Vagina (tissue), 2 donors: ENCODE results near the gene KDM3A. TPM values are rescaled to one million over a fixed set of nuclear protein-coding genes. Genes with fewer than 3 reads are reported as not detected.

ENCODE experiments used
- DNase-seq, 2 donors: peaks; one replicate each; pipeline ENCODE4 v3.0.0-alpha.2; 2017; ENCODE audit errors: extremely low spot score in 2 of 2
- H3K27ac ChIP-seq: fragments of 200-600 bp; sonication (generic); one replicate; pipeline ENCODE4 v1.5.1; 2019
- H3K27me3 ChIP-seq: fragments of 200-600 bp; sonication (generic); one replicate; pipeline ENCODE4 v1.5.1; 2019
- H3K36me3 ChIP-seq, 2 donors: fragments of 200-600 bp; sonication (generic); one replicate each; pipeline ENCODE4 v1.5.1; 2017 to 2019
- H3K4me1 ChIP-seq: fragments of 200-600 bp; sonication (generic); one replicate; pipeline ENCODE4 v1.5.1; 2019
- H3K4me3 ChIP-seq, 2 donors: fragments of 200-600 bp; sonication (generic); 1 replicate in 1 of 2; 2 replicates in 1 of 2; pipeline ENCODE4 v1.5.1; 2016 to 2019
- H3K9me3 ChIP-seq: fragments of 200-600 bp; sonication (generic); one replicate; pipeline ENCODE4 v1.5.1; 2019
- POLR2A ChIP-seq, 2 donors: fragments of 450-650 bp; IDR thresholded peaks; one replicate each; pipeline ENCODE4 v1.6.1; 2017; ENCODE audit warnings: antibody characterized with exemption in 2 of 2, mild to moderate bottlenecking in 2 of 2, moderate library complexity in 2 of 2
- POLR2AphosphoS5 ChIP-seq, 2 donors: sonication (generic); formaldehyde crosslinking; IDR thresholded peaks; one replicate each; pipeline ENCODE4 v1.9.0; 2017; ENCODE audit warnings: antibody characterized with exemption in 2 of 2, mild to moderate bottlenecking in 2 of 2, low read depth in 1 of 2; ENCODE audit not compliant: insufficient read depth in 1 of 2
- intact Hi-C: fragments of 100-400 bp; cut with DNase I; formaldehyde crosslinking; loops from one replicate; pipeline ENCODE4 v1.15.1; 2023
- total RNA-seq: library from RNA; depleted of rRNA; stranded (reverse); fragments of >200 nt; gene quantifications from one replicate; pipeline ENCODE4 v1.2.3, GENCODE V29; 2016
- TF ChIP-seq, protein P1 (sequence below), 3 experiments: fragments of 450-650 bp in 2 of 3; fragments of 200-600 bp in 1 of 3; sonication (generic) in 1 of 3; IDR thresholded peaks; one replicate each; pipeline ENCODE4 v1.5.1; 2017 to 2019; ENCODE audit warnings: antibody characterized with exemption in 3 of 3, mild to moderate bottlenecking in 2 of 3, moderate library complexity in 2 of 3

The KDM3A gene, protein sequence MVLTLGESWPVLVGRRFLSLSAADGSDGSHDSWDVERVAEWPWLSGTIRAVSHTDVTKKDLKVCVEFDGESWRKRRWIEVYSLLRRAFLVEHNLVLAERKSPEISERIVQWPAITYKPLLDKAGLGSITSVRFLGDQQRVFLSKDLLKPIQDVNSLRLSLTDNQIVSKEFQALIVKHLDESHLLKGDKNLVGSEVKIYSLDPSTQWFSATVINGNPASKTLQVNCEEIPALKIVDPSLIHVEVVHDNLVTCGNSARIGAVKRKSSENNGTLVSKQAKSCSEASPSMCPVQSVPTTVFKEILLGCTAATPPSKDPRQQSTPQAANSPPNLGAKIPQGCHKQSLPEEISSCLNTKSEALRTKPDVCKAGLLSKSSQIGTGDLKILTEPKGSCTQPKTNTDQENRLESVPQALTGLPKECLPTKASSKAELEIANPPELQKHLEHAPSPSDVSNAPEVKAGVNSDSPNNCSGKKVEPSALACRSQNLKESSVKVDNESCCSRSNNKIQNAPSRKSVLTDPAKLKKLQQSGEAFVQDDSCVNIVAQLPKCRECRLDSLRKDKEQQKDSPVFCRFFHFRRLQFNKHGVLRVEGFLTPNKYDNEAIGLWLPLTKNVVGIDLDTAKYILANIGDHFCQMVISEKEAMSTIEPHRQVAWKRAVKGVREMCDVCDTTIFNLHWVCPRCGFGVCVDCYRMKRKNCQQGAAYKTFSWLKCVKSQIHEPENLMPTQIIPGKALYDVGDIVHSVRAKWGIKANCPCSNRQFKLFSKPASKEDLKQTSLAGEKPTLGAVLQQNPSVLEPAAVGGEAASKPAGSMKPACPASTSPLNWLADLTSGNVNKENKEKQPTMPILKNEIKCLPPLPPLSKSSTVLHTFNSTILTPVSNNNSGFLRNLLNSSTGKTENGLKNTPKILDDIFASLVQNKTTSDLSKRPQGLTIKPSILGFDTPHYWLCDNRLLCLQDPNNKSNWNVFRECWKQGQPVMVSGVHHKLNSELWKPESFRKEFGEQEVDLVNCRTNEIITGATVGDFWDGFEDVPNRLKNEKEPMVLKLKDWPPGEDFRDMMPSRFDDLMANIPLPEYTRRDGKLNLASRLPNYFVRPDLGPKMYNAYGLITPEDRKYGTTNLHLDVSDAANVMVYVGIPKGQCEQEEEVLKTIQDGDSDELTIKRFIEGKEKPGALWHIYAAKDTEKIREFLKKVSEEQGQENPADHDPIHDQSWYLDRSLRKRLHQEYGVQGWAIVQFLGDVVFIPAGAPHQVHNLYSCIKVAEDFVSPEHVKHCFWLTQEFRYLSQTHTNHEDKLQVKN (N-terminal part only)
- 38.3 TPM for total RNA-seq

GRCh38 chr2:86440631-86441391, at the start of gene KDM3A:
TSS of gene KDM3A (plus strand) at chr2:86441371. CDS start at chr2:86442048, 677 bp downstream.
- Histone ChIP-seq H3K9me3 (peaks cover 18% of the 10 kb centered on the region), H3K27ac (peak within 1 kb of the TSS; percentile 96), H3K27me3 (no peaks in the 10 kb centered on the region), H3K4me1 (peaks cover 33% of the 10 kb centered on the region), H3K4me3 (peak within 1 kb of the TSS; percentile 80 to 90), H3K36me3 (no peaks in the 10 kb centered on the region)
- peak; percentile 99 to 100 for DNase-seq
- TF ChIP-seq POLR2A (IDR thresholded peaks at IDR 0.05) (no peak), POLR2AphosphoS5 (IDR thresholded peaks at IDR 0.05; ENCODE audit: insufficient read depth in 1 of 2, low read depth in 1 of 2) (peak; percentile 81 to 95)
- TF ChIP-seq, protein P1, sequence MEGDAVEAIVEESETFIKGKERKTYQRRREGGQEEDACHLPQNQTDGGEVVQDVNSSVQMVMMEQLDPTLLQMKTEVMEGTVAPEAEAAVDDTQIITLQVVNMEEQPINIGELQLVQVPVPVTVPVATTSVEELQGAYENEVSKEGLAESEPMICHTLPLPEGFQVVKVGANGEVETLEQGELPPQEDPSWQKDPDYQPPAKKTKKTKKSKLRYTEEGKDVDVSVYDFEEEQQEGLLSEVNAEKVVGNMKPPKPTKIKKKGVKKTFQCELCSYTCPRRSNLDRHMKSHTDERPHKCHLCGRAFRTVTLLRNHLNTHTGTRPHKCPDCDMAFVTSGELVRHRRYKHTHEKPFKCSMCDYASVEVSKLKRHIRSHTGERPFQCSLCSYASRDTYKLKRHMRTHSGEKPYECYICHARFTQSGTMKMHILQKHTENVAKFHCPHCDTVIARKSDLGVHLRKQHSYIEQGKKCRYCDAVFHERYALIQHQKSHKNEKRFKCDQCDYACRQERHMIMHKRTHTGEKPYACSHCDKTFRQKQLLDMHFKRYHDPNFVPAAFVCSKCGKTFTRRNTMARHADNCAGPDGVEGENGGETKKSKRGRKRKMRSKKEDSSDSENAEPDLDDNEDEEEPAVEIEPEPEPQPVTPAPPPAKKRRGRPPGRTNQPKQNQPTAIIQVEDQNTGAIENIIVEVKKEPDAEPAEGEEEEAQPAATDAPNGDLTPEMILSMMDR (IDR thresholded peaks at IDR 0.05), result no peak
- intact Hi-C loops, result loop anchor here (5.0 to 10.0 kb wide), 2 partner anchors 121 to 216 kb away; partner anchors contain the start of gene CHMP3

DNA sequence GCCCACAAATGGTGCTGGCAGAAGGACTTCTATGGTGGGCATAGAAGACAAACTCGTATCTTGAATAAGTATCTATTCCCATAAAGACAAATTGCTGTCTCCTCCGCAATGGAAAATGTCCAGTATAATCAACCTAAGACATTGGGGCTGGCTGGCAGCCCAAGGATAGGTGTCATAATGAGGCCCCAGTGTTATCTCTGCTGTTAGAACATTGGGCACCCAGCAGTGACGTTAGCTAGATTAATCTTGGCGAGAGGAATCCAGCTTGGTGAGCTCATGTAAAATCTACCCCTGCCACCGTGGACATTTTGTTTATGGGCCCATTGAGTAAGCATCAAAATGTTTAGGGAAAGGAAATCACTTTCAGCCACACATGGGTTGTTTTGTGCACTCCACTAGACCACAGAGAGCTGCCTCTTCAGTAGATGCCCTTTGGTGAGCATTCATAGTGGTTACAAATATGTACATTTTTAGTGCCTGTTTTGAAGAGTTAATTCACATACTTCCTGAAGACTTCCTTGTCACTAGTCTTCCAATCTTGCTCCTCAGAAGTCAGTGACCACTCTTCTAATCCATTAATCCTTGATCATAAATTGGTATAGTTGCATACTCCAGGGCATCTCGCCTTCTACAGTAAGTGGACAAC, 48.2 kb upstream of the KDM3A start:
- Histone ChIP-seq H3K4me1 (no peaks in the 10 kb centered on the region), H3K27ac (no peak overlapping the region), H3K36me3 (no peaks in the 10 kb centered on the region), H3K9me3 (no peaks in the 10 kb centered on the region), H3K4me3 (no peak overlapping the region), H3K27me3 (no peaks in the 10 kb centered on the region)
- intact Hi-C loops, result no loop called here
- TF ChIP-seq, protein P1 (IDR thresholded peaks at IDR 0.05), result no peak
- TF ChIP-seq POLR2AphosphoS5 (IDR thresholded peaks at IDR 0.05; ENCODE audit: insufficient read depth in 1 of 2, low read depth in 1 of 2) (no peak), POLR2A (IDR thresholded peaks at IDR 0.05) (no peak)
- no peak for DNase-seq

GRCh38 chr2:86393521-86394491, 47.4 kb upstream of the KDM3A start:
- TF ChIP-seq POLR2AphosphoS5 (IDR thresholded peaks at IDR 0.05; ENCODE audit: insufficient read depth in 1 of 2, low read depth in 1 of 2) (no peak), POLR2A (IDR thresholded peaks at IDR 0.05) (no peak)
- TF ChIP-seq, protein P1 (IDR thresholded peaks at IDR 0.05), result no peak
- Histone ChIP-seq H3K36me3 (no peaks in the 10 kb centered on the region), H3K4me1 (no peaks in the 10 kb centered on the region), H3K9me3 (no peaks in the 10 kb centered on the region), H3K27ac (no peak overlapping the region), H3K27me3 (no peaks in the 10 kb centered on the region), H3K4me3 (no peak overlapping the region)
- intact Hi-C loops, result no loop called here
- DNase-seq, result no peak
